Measurements from ENCODE around the gene BCAN. TPM values are rescaled to one million over a fixed set of nuclear protein-coding genes. Genes with fewer than 3 reads are reported as not detected.

The BCAN gene
- total RNA-seq, 4 donors from 2014 or later, result 0.54 to 1.1 TPM; not detected in 2

- DNase-seq, result peak; percentile 76 to 79
- Histone ChIP-seq H3K27ac (peak overlapping the region; percentile 74 to 82 (median 80)), H3K36me3 (no peaks in the 10 kb centered on the region), H3K9me3 (no peaks in the 10 kb centered on the region), H3K4me3 (replicated peaks in 1 of 3) (no peak overlapping the region), H3K27me3 (no peaks in the 10 kb centered on the region), H3K4me1 (peaks cover 45 to 60% of the 10 kb centered on the region in 2 donors)
- TF ChIP-seq POLR2A (IDR thresholded peaks at IDR 0.05) (no peak), CTCF (IDR thresholded peaks at IDR 0.05) (no peak)
- WGBS, 2 donors, result 4 to 5% methylated on average over 11 to 13 of the region's 13 CpGs
- intact Hi-C loops (cut with DNase I), result no loop called here
Measured at GRCh38 chr1:156692441-156692924, 50.6 kb downstream of the BCAN start.

GRCh38 chr1:156692925-156693847, 51.3 kb downstream of the BCAN start:
- Histone ChIP-seq H3K27me3 (no peaks in the 10 kb centered on the region), H3K36me3 (no peaks in the 10 kb centered on the region), H3K9me3 (no peaks in the 10 kb centered on the region), H3K27ac (peak overlapping the region; percentile 74 to 82 (median 80)), H3K4me1 (peaks cover 50 to 67% of the 10 kb centered on the region in 2 donors), H3K4me3 (replicated peaks in 1 of 3) (no peak overlapping the region)
- DNase-seq, result peak; percentile 94 to 96
- TF ChIP-seq POLR2A (IDR thresholded peaks at IDR 0.05), result peak in 1 of 2 donors; percentile 18
- TF ChIP-seq CTCF (IDR thresholded peaks at IDR 0.05), result no peak
- WGBS, 2 donors, result 36 to 40% methylated on average over 15 of the region's 16 CpGs
- intact Hi-C loops (cut with DNase I), result no loop called here

GRCh38 chr1:156693848-156694689, 52.2 kb downstream of the BCAN start:
- no peak overlapping the region for H3K4me3 ChIP-seq (replicated peaks in 1 of 3)
- peak in 1 of 2 donors; percentile 20 for DNase-seq
- H3K4me1 ChIP-seq, result peaks cover 50 to 69% of the 10 kb centered on the region in 2 donors
- no peak for TF ChIP-seq CTCF (IDR thresholded peaks at IDR 0.05)
- no peak for TF ChIP-seq POLR2A (IDR thresholded peaks at IDR 0.05)
- no peaks in the 10 kb centered on the region for H3K36me3 ChIP-seq
- intact Hi-C loops (cut with DNase I), result no loop called here
- peak overlapping the region; percentile 57 to 82 (median 80) for H3K27ac ChIP-seq
- no peaks in the 10 kb centered on the region for H3K9me3 ChIP-seq
- no peaks in the 10 kb centered on the region for H3K27me3 ChIP-seq
- WGBS, 2 donors, result 74 to 75% methylated on average over 12 of the region's 12 CpGs

- no peak overlapping the region for H3K4me3 ChIP-seq (replicated peaks in 1 of 3)
- intact Hi-C loops (cut with DNase I), result no loop called here
- H3K27me3 ChIP-seq, result no peaks in the 10 kb centered on the region
- peak overlapping the region in 2 of 3 donors; percentile 13 to 82 for H3K27ac ChIP-seq
- DNase-seq, result no peak
- H3K9me3 ChIP-seq, result no peaks in the 10 kb centered on the region
- peaks cover 50 to 63% of the 10 kb centered on the region in 2 donors for H3K4me1 ChIP-seq
- H3K36me3 ChIP-seq, result no peaks in the 10 kb centered on the region
- 82 to 95% methylated on average over 5 of the region's 5 CpGs for WGBS, 2 donors
- TF ChIP-seq POLR2A (IDR thresholded peaks at IDR 0.05) (no peak), CTCF (IDR thresholded peaks at IDR 0.05) (no peak)
Measured at GRCh38 chr1:156694690-156694962, 52.7 kb downstream of the BCAN start.
